Measurements from ENCODE around the gene EBPL. TPM values are rescaled to one million over a fixed set of nuclear protein-coding genes. Genes with fewer than 3 reads are reported as not detected.

The EBPL gene
- total and polyA plus RNA-seq, 5 donors: 8.1 to 11.5 (median 10.8) TPM

- H3K4me1 ChIP-seq (ENCODE audit: control insufficient read depth, insufficient read depth, low read length): no peaks in the 10 kb centered on the region
- ATAC-seq (no peak), DNase-seq (no peak)
- intact Hi-C loops (cut with DNase I): loop anchor here in 2 of 4 donors (5.0 to 10.0 kb wide), 2 partner anchors 195 to 197 kb away; no protein-coding TSS in a partner anchor
- H3K27ac ChIP-seq (ENCODE audit: low read length): no peak overlapping the region
- no peaks in the 10 kb centered on the region for H3K9me3 ChIP-seq (ENCODE audit: control insufficient read depth, low read length)
- H3K27me3 ChIP-seq (ENCODE audit: control insufficient read depth, insufficient read depth): no peaks in the 10 kb centered on the region
- WGBS: 81% methylated on average over 2 of the region's 2 CpGs
- no peak overlapping the region for H3K4me3 ChIP-seq (ENCODE audit: low read length)
These were observed 41.3 kb downstream of the EBPL start for GRCh38 chr13:49649963-49650312.

- WGBS: 53% methylated on average over 5 of the region's 5 CpGs
- no peaks in the 10 kb centered on the region for H3K4me1 ChIP-seq (ENCODE audit: control insufficient read depth, insufficient read depth, low read length)
- ATAC-seq (peak; percentile 46 to 51), DNase-seq (no peak)
- no peak overlapping the region for H3K4me3 ChIP-seq (ENCODE audit: low read length)
- no peak overlapping the region for H3K27ac ChIP-seq (ENCODE audit: low read length)
- no peaks in the 10 kb centered on the region for H3K27me3 ChIP-seq (ENCODE audit: control insufficient read depth, insufficient read depth)
- no peaks in the 10 kb centered on the region for H3K9me3 ChIP-seq (ENCODE audit: control insufficient read depth, low read length)
- intact Hi-C loops (cut with DNase I): no loop called here
These were observed 41.9 kb downstream of the EBPL start for GRCh38 chr13:49649244-49649962.

DNA sequence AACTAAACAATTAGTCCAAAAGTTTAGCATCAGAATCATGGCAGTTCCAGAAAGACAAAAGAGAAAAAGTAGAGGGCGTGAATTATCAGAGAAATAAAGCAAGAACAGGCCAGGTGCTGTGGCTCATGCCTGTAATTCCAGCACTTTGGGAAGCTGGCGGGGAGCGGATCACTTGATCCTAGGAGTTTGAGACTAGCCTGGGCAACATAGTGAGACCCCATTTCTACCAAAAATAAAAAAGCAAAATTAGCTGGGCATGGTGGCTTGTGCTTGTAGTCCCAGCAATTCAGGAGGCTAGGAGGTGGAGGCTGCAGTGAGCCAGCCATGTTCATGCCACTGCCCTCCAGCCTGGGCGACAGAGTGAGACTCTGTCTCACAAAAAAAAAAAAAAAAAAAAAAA is 44.6 kb downstream of the EBPL start:
- WGBS: 96% methylated on average over 4 of the region's 4 CpGs
- intact Hi-C loops (cut with DNase I): no loop called here
- H3K4me3 ChIP-seq (ENCODE audit: low read length): no peak overlapping the region

DNA sequence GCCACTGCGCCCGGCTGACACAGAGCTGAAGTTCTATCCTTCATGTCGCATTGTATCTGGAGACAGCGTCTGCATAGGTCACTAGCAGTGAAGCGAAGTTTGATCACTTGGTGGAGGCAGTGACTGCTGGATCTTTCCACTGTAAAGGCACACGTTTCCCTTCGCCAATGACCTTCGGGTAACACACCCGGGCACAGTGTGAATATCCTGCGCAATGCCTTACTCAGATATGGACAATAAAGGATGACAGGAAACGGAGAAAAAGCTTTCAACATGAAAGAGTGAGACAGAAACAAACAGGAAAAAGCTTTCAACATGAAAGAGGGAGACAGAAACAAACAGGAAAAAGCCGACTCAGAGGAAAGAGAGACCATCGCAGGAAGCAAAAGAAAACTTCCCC is 45.8 kb downstream of the EBPL start:
- no peak for DNase-seq
- WGBS: 60% methylated on average over 13 of the region's 13 CpGs
- Histone ChIP-seq H3K9me3 (ENCODE audit: control insufficient read depth, low read length) (no peaks in the 10 kb centered on the region), H3K4me3 (ENCODE audit: low read length) (no peak overlapping the region), H3K4me1 (ENCODE audit: control insufficient read depth, insufficient read depth, low read length) (no peaks in the 10 kb centered on the region), H3K27ac (ENCODE audit: low read length) (no peak overlapping the region), H3K27me3 (ENCODE audit: control insufficient read depth, insufficient read depth) (no peaks in the 10 kb centered on the region)
- no peak for ATAC-seq
- intact Hi-C loops (cut with DNase I): no loop called here

More for the DNA sequence above, 44.6 kb downstream of the EBPL start:
- DNase-seq (no peak), ATAC-seq (no peak)
- no peaks in the 10 kb centered on the region for H3K9me3 ChIP-seq (ENCODE audit: control insufficient read depth, low read length)
- no peaks in the 10 kb centered on the region for H3K27me3 ChIP-seq (ENCODE audit: control insufficient read depth, insufficient read depth)
- H3K27ac ChIP-seq (ENCODE audit: low read length): no peak overlapping the region
- no peaks in the 10 kb centered on the region for H3K4me1 ChIP-seq (ENCODE audit: control insufficient read depth, insufficient read depth, low read length)

GRCh38 chr13:49643035-49643646 is 48.1 kb downstream of the EBPL start:
- Histone ChIP-seq H3K27me3 (ENCODE audit: control insufficient read depth, insufficient read depth) (no peaks in the 10 kb centered on the region), H3K4me1 (ENCODE audit: control insufficient read depth, insufficient read depth, low read length) (no peaks in the 10 kb centered on the region), H3K27ac (ENCODE audit: low read length) (no peak overlapping the region), H3K4me3 (ENCODE audit: low read length) (no peak overlapping the region), H3K9me3 (ENCODE audit: control insufficient read depth, low read length) (no peaks in the 10 kb centered on the region)
- intact Hi-C loops (cut with DNase I): no loop called here
- DNase-seq: no peak
- WGBS: 85% methylated on average over 12 of the region's 12 CpGs
- ATAC-seq: peak in 1 of 2 donors; percentile 37

GRCh38 chr13:49641801-49642291 is 49.4 kb downstream of the EBPL start:
- peak; percentile 49 to 73 (median 67) for DNase-seq
- peak overlapping the region; percentile 4 for H3K27ac ChIP-seq (ENCODE audit: low read length)
- H3K9me3 ChIP-seq (ENCODE audit: control insufficient read depth, low read length): no peaks in the 10 kb centered on the region
- WGBS: 80% methylated on average over 4 of the region's 4 CpGs
- peak; percentile 89 to 93 for ATAC-seq
- no peak overlapping the region for H3K4me3 ChIP-seq (ENCODE audit: low read length)
- H3K4me1 ChIP-seq (ENCODE audit: control insufficient read depth, insufficient read depth, low read length): no peaks in the 10 kb centered on the region
- no peaks in the 10 kb centered on the region for H3K27me3 ChIP-seq (ENCODE audit: control insufficient read depth, insufficient read depth)
- intact Hi-C loops (cut with DNase I): no loop called here

- no peaks in the 10 kb centered on the region for H3K27me3 ChIP-seq (ENCODE audit: control insufficient read depth, insufficient read depth)
- no peaks in the 10 kb centered on the region for H3K9me3 ChIP-seq (ENCODE audit: control insufficient read depth, low read length)
- intact Hi-C loops (cut with DNase I): no loop called here
- no peak for DNase-seq
- no peak for ATAC-seq
- H3K4me3 ChIP-seq (ENCODE audit: low read length): no peak overlapping the region
- no peak overlapping the region for H3K27ac ChIP-seq (ENCODE audit: low read length)
- 91% methylated on average over 2 of the region's 2 CpGs for WGBS
- H3K4me1 ChIP-seq (ENCODE audit: control insufficient read depth, insufficient read depth, low read length): peaks cover 4% of the 10 kb centered on the region
These were observed 52.6 kb downstream of the EBPL start for GRCh38 chr13:49638744-49639072.

- intact Hi-C loops (cut with DNase I): no loop called here
- no peaks in the 10 kb centered on the region for H3K27me3 ChIP-seq (ENCODE audit: control insufficient read depth, insufficient read depth)
- no peaks in the 10 kb centered on the region for H3K9me3 ChIP-seq (ENCODE audit: control insufficient read depth, low read length)
- H3K27ac ChIP-seq (ENCODE audit: low read length): no peak overlapping the region
- 90% methylated on average over 4 of the region's 4 CpGs for WGBS
- H3K4me1 ChIP-seq (ENCODE audit: control insufficient read depth, insufficient read depth, low read length): peaks cover 4% of the 10 kb centered on the region
- ATAC-seq: no peak
- DNase-seq: no peak
- H3K4me3 ChIP-seq (ENCODE audit: low read length): no peak overlapping the region
These were observed 53.1 kb downstream of the EBPL start for GRCh38 chr13:49638030-49638743.

DNA sequence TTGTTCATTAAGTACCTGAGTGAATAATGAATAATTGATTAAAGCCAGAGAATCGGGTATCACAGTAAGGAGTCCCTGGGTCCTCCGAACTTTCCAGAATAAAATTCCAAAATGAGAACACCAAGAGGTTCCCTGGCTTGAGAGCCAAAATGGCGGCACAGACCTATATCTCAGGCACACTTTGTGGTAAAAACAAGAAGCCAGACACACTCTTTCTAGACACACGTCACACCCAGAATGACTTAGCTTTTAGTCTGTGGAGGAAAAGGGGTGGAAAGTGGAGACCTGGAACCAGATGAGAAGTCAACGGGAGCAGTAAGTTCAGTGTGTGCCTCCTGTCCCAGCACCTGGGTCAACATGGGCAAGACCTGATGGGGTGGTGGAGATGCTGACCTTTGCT is 54.6 kb downstream of the EBPL start:
- H3K4me1 ChIP-seq (ENCODE audit: control insufficient read depth, insufficient read depth, low read length): peaks cover 4% of the 10 kb centered on the region
- WGBS: 96% methylated on average over 5 of the region's 5 CpGs

GRCh38 chr13:49635599-49636433 is 55.5 kb downstream of the EBPL start:
- 59% methylated on average over 10 of the region's 10 CpGs for WGBS
- intact Hi-C loops (cut with DNase I): no loop called here
- H3K4me3 ChIP-seq (ENCODE audit: low read length): peak overlapping the region; percentile 4
- H3K4me1 ChIP-seq (ENCODE audit: control insufficient read depth, insufficient read depth, low read length): peaks cover 4% of the 10 kb centered on the region
- H3K27me3 ChIP-seq (ENCODE audit: control insufficient read depth, insufficient read depth): no peaks in the 10 kb centered on the region
- H3K9me3 ChIP-seq (ENCODE audit: control insufficient read depth, low read length): no peaks in the 10 kb centered on the region
- ATAC-seq (no peak), DNase-seq (peak in 1 of 3 donors; percentile 19)
- no peak overlapping the region for H3K27ac ChIP-seq (ENCODE audit: low read length)

More for the DNA sequence above, 54.6 kb downstream of the EBPL start:
- Histone ChIP-seq H3K27me3 (ENCODE audit: control insufficient read depth, insufficient read depth) (no peaks in the 10 kb centered on the region), H3K27ac (ENCODE audit: low read length) (no peak overlapping the region), H3K9me3 (ENCODE audit: control insufficient read depth, low read length) (no peaks in the 10 kb centered on the region), H3K4me3 (ENCODE audit: low read length) (no peak overlapping the region)
- no peak for ATAC-seq
- DNase-seq: no peak
- intact Hi-C loops (cut with DNase I): no loop called here

All from right cardiac atrium (tissue), 5 donors.